B cell (primary cell): ENCODE data around the gene TSSK1B. TPM values are rescaled to one million over a fixed set of nuclear protein-coding genes. Genes with fewer than 3 reads are reported as not detected.

Source experiments
- ATAC-seq: fragments of 200-7000 bp; cut with Tn5 transposase; one replicate; pipeline ENCODE4 v1.10.0; 2021; ENCODE audit warnings: low read depth, mild to moderate bottlenecking, moderate number of reproducible peaks, moderate library complexity
- CTCF ChIA-PET: fragments of 350-600 bp; sonication (Branson Sonifier 250); formaldehyde crosslinking; loops from one replicate; lab custom pipeline; 2021; ENCODE audit warnings: antibody characterized with exemption, inconsistent platforms; lab: Charles Lee
- POLR2A ChIA-PET: fragments of 350-600 bp; sonication (Branson Sonifier 250); formaldehyde crosslinking; loops from one replicate; lab custom pipeline; 2021; ENCODE audit warnings: antibody characterized with exemption; lab: Charles Lee
- DNase-seq: peaks from one replicate; pipeline ENCODE4 v3.0.0; 2013
- H2AFZ ChIP-seq: 2 replicates; pipeline ENCODE4 v1.6.1; 2012; ENCODE audit warnings: mild to moderate bottlenecking, low read depth, low read length; ENCODE audit not compliant: insufficient read depth, poor library complexity, severe bottlenecking
- H3K27ac ChIP-seq, 2 donors: 1 replicate in 1 of 2; 2 replicates in 1 of 2; pipeline ENCODE4 v1.5.1; 2012 to 2013; ENCODE audit warnings: low read length in 2 of 2, mild to moderate bottlenecking in 2 of 2, moderate library complexity in 1 of 2
- H3K27me3 ChIP-seq, 4 experiments: fragments of 200-600 bp in 1 of 4; sonication (generic) in 1 of 4; replicated peaks in 1 of 4; 1 replicate in 2 of 4; 2 replicates in 2 of 4; pipeline versions ENCODE4 v1.6.1 to v1.7.0; 2013 to 2016; ENCODE audit warnings: low read length in 3 of 4, mild to moderate bottlenecking in 2 of 4, mixed read lengths in 1 of 4, moderate library complexity in 1 of 4; ENCODE audit not compliant: insufficient read depth in 4 of 4, control insufficient read depth in 3 of 4; ENCODE audit errors: control extremely low read depth in 1 of 4
- H3K36me3 ChIP-seq, 2 experiments: replicated peaks in 1 of 2; 1 replicate in 1 of 2; 2 replicates in 1 of 2; pipeline versions ENCODE4 v1.6.1 to v1.7.1; 2013; ENCODE audit warnings: low read length in 1 of 2; ENCODE audit not compliant: insufficient read depth in 2 of 2, control insufficient read depth in 1 of 2; ENCODE audit errors: control extremely low read depth in 1 of 2, extremely low read depth in 1 of 2
- H3K4me1 ChIP-seq, 2 donors: fragments of 200-600 bp in 1 of 2; sonication (generic) in 1 of 2; 1 replicate in 1 of 2; 2 replicates in 1 of 2; pipeline versions ENCODE4 v1.5.1 to v1.6.1; 2013 to 2017; ENCODE audit warnings: low read length in 2 of 2; ENCODE audit not compliant: control insufficient read depth in 2 of 2, insufficient read depth in 2 of 2
- H3K4me2 ChIP-seq: replicated peaks from 2 replicates; pipeline ENCODE3; 2012; ENCODE audit warnings: mild to moderate bottlenecking, low read depth, low read length; ENCODE audit not compliant: poor library complexity, severe bottlenecking
- H3K4me3 ChIP-seq, 5 experiments: fragments of 200-600 bp in 1 of 5; sonication (generic) in 1 of 5; 1 replicate in 3 of 5; 2 replicates in 2 of 5; pipeline versions ENCODE4 v1.5.1 to v1.7.0; 2011 to 2016; ENCODE audit warnings: low read length in 4 of 5, mild to moderate bottlenecking in 4 of 5, low read depth in 2 of 5, control low read depth in 1 of 5, moderate library complexity in 1 of 5; ENCODE audit not compliant: insufficient read depth in 1 of 5; ENCODE audit errors: control extremely low read depth in 1 of 5, extremely low read depth in 1 of 5
- H3K79me2 ChIP-seq: fragments of 200-600 bp; sonication (generic); one replicate; pipeline ENCODE4 v1.6.0; 2016; ENCODE audit warnings: low read length; ENCODE audit not compliant: control insufficient read depth, insufficient read depth
- H3K9ac ChIP-seq: fragments of 200-600 bp; sonication (generic); 2 replicates; pipeline ENCODE4 v1.6.1; 2017; ENCODE audit warnings: mild to moderate bottlenecking, low read length, moderate library complexity
- H3K9me3 ChIP-seq, 3 donors: one replicate each; pipeline versions ENCODE4 v1.6.1 to v1.7.1; 2013; ENCODE audit warnings: low read length in 2 of 3; ENCODE audit not compliant: control insufficient read depth in 2 of 3, insufficient read depth in 1 of 3; ENCODE audit errors: control extremely low read depth in 1 of 3
- H4K20me1 ChIP-seq: 2 replicates; pipeline ENCODE4 v1.6.0; 2012; ENCODE audit warnings: mild to moderate bottlenecking, low read length; ENCODE audit not compliant: insufficient read depth, control insufficient read depth, poor library complexity, severe bottlenecking
- H3K27ac Mint-ChIP-seq: one replicate; pipeline ENCODE4 v1.8.0; 2021; ENCODE audit warnings: mixed read lengths
- H3K27me3 Mint-ChIP-seq: one replicate; pipeline ENCODE4 v1.8.0; 2021; ENCODE audit warnings: mixed read lengths
- H3K4me1 Mint-ChIP-seq: one replicate; pipeline ENCODE4 v1.8.0; 2021; ENCODE audit warnings: mixed read lengths
- H3K4me3 Mint-ChIP-seq: one replicate; pipeline ENCODE4 v1.8.0; 2021; ENCODE audit warnings: mixed read lengths
- H3K9me3 Mint-ChIP-seq: one replicate; pipeline ENCODE4 v1.8.0; 2022; ENCODE audit warnings: mixed read lengths; ENCODE audit not compliant: insufficient read depth
- CTCF ChIP-seq: fragments of 200-600 bp; IDR thresholded peaks from one replicate; pipeline ENCODE4 v1.8.0; 2022; ENCODE audit warnings: antibody characterized with exemption, mild to moderate bottlenecking
- EZH2 ChIP-seq: IDR thresholded peaks from 2 replicates; pipeline ENCODE4 v1.6.1; 2012; ENCODE audit warnings: borderline replicate concordance, low read depth, mild to moderate bottlenecking, moderate library complexity, low read length; ENCODE audit not compliant: insufficient read depth, poor library complexity, severe bottlenecking
- WGBS: methylation state at CpG from one replicate; pipeline ENCODE4 v1.1.5; 2013; ENCODE audit warnings: missing lambda C conversion rate; ENCODE audit not compliant: insufficient coverage; 5-methylcytosine and 5-hydroxymethylcytosine counted together
- intact Hi-C: fragments of 100-400 bp; cut with micrococcal nuclease; formaldehyde crosslinking; loops from one replicate; pipeline ENCODE4 v1.10.0; 2022
- polyA plus RNA-seq: library from polyadenylated mRNA; depleted of rRNA; stranded (reverse); fragments of >200 nt; gene quantifications from 2 replicates; pipeline ENCODE4 v1.2.3, GENCODE V29; 2012
- total RNA-seq, 2 donors: library from RNA; stranded (reverse); fragments of 120-200 nt in 1 of 2; gene quantifications; 1 replicate in 1 of 2; 2 replicates in 1 of 2; pipeline versions ENCODE4 v1.2.3 to v1.2.4, GENCODE V29; 2013 to 2022

TSSK1B gene
- total and polyA plus RNA-seq, 2 donors (not counting 1 experiment from before 2014, with no cell fraction given), result not detected

GRCh38 chr5:113478691-113479090 lies 43.9 kb upstream of the TSSK1B start:
- Mint-ChIP-seq H3K4me1 (no peaks in the 10 kb centered on the region), H3K9me3 (no peaks in the 10 kb centered on the region), H3K4me3 (no peak overlapping the region), H3K27ac (no peak overlapping the region), H3K27me3 (peaks cover 52% of the 10 kb centered on the region)
- DNase-seq (no peak), ATAC-seq (no peak)
- POLR2A ChIA-PET, result no interaction called here
- Histone ChIP-seq H4K20me1 (no peaks in the 10 kb centered on the region), H3K4me2 (no peak overlapping the region), H3K9me3 (no peaks in the 10 kb centered on the region), H3K27me3 (peaks cover 0 to 9% (median 0%) of the 10 kb centered on the region in 4 experiments), H3K27ac (no peak overlapping the region), H2AFZ (no peak overlapping the region), H3K36me3 (no peaks in the 10 kb centered on the region), H3K9ac (no peak overlapping the region), H3K4me3 (no peak overlapping the region), H3K79me2 (no peaks in the 10 kb centered on the region), H3K4me1 (no peaks in the 10 kb centered on the region)
- no CpG with 5 or more reads among the region's 3 CpGs for WGBS
- CTCF ChIA-PET, result no interaction called here
- intact Hi-C loops, result no loop called here
- no peak for TF ChIP-seq CTCF
- TF ChIP-seq EZH2, result no peak

- Mint-ChIP-seq H3K27me3 (peaks cover 41% of the 10 kb centered on the region), H3K4me1 (no peaks in the 10 kb centered on the region), H3K4me3 (no peak overlapping the region), H3K9me3 (no peaks in the 10 kb centered on the region), H3K27ac (no peak overlapping the region)
- H3K4me2 ChIP-seq, result no peak overlapping the region
- no peak overlapping the region for H2AFZ ChIP-seq
- ATAC-seq (no peak), DNase-seq (no peak)
- H3K79me2 ChIP-seq, result no peaks in the 10 kb centered on the region
- peaks cover 0 to 14% (median 0%) of the 10 kb centered on the region in 4 experiments for H3K27me3 ChIP-seq
- H3K9ac ChIP-seq, result no peak overlapping the region
- intact Hi-C loops, result no loop called here
- ChIA-PET CTCF (no interaction called here), POLR2A (no interaction called here)
- H3K36me3 ChIP-seq, result no peaks in the 10 kb centered on the region
- no peak overlapping the region for H3K27ac ChIP-seq
- H3K4me1 ChIP-seq, result no peaks in the 10 kb centered on the region
- WGBS, result 56% methylated on average over 4 of the region's 5 CpGs
- H3K4me3 ChIP-seq, result no peak overlapping the region
- H3K9me3 ChIP-seq, result no peaks in the 10 kb centered on the region
- TF ChIP-seq EZH2 (no peak), CTCF (no peak)
- H4K20me1 ChIP-seq, result no peaks in the 10 kb centered on the region
Observed at GRCh38 chr5:113474100-113474728, 39.4 kb upstream of the TSSK1B start.
